HL-60 (cell line): ENCODE measurements around the gene TAT.

Source experiments
- POLR2AphosphoS5 ChIP-seq: IDR thresholded peaks from 2 replicates; pipeline ENCODE4 v1.6.1; 2012; ENCODE audit warnings: low read depth
- TF ChIP-seq, protein P1 (sequence below): IDR thresholded peaks from one replicate; pipeline ENCODE4 v1.5.1; 2011; ENCODE audit warnings: low read length, control low read depth, inconsistent platforms; ENCODE audit not compliant: insufficient read depth

DNA sequence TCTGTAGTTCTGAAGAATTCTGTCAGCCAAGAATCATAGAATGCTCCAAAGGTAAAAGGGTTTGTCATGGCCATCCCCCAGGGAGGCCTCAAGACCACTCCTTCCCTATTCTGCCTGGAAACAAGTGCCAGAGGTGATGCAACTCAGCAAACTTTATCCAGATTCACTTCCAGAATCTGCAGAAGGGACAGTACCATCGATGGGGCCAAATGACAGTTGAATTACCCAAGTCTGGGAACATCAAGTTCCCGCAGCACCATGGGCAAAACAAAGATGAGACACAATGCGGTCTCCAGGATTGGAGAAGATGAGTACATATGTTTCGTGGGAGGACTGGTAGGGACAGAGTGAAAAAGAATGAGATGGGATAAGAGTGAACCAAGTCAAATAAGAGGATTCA lies 13.7 kb upstream of the TAT start:
- TF ChIP-seq, protein P1, sequence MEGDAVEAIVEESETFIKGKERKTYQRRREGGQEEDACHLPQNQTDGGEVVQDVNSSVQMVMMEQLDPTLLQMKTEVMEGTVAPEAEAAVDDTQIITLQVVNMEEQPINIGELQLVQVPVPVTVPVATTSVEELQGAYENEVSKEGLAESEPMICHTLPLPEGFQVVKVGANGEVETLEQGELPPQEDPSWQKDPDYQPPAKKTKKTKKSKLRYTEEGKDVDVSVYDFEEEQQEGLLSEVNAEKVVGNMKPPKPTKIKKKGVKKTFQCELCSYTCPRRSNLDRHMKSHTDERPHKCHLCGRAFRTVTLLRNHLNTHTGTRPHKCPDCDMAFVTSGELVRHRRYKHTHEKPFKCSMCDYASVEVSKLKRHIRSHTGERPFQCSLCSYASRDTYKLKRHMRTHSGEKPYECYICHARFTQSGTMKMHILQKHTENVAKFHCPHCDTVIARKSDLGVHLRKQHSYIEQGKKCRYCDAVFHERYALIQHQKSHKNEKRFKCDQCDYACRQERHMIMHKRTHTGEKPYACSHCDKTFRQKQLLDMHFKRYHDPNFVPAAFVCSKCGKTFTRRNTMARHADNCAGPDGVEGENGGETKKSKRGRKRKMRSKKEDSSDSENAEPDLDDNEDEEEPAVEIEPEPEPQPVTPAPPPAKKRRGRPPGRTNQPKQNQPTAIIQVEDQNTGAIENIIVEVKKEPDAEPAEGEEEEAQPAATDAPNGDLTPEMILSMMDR: no peak
- TF ChIP-seq POLR2AphosphoS5: no peak
